ENCODE results near the gene ATP5PO. TPM values are rescaled to one million over a fixed set of nuclear protein-coding genes. Genes with fewer than 3 reads are reported as not detected.

Gene ATP5PO
- total RNA-seq, 4 donors from 2014 or later = 119 to 324 (median 148) TPM

DNA sequence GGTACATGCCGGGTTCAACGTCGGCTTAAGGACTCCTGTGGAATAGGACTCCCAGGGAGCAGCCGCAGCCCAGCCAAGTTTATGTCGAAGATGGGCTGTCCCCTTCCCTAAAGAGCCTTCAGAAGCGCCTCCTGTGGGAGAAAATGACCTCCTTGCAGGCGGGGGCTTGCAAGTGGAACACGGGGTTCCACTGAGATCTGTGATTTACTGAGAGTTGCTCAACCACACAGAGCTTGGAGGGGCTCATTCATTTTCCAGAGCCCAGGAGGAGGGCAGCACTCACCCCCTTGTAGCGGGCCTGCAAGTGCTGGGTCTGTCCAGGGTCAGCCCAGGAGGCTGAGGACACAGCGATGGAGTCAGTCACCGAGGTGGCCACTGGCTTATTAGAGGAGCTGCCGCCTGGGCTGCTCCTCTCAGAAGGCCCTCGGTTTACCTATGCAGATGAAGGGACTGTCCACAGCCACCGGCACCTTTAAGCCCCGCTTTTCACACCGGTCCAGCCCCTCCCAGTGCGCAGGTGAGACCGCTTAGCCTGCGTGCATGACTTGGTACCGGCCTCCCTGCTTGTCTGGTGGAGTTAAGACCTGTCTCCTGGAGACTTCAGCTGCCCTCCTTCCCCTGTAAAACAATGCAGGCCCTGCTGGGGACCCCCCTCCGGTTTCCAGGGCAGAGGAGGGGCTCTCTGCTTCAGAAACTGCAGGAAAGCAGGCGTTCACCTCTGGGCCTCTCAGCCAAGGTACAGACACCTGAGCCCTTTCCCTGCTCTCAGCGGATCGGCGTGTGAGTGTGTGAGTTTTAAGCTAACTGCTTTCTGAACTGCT, 57.5 kb downstream of the ATP5PO start:
- no peak for DNase-seq
- TF ChIP-seq, protein P1, sequence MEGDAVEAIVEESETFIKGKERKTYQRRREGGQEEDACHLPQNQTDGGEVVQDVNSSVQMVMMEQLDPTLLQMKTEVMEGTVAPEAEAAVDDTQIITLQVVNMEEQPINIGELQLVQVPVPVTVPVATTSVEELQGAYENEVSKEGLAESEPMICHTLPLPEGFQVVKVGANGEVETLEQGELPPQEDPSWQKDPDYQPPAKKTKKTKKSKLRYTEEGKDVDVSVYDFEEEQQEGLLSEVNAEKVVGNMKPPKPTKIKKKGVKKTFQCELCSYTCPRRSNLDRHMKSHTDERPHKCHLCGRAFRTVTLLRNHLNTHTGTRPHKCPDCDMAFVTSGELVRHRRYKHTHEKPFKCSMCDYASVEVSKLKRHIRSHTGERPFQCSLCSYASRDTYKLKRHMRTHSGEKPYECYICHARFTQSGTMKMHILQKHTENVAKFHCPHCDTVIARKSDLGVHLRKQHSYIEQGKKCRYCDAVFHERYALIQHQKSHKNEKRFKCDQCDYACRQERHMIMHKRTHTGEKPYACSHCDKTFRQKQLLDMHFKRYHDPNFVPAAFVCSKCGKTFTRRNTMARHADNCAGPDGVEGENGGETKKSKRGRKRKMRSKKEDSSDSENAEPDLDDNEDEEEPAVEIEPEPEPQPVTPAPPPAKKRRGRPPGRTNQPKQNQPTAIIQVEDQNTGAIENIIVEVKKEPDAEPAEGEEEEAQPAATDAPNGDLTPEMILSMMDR (IDR thresholded peaks at IDR 0.05) = no peak
- TF ChIP-seq POLR2A (IDR thresholded peaks at IDR 0.05) = no peak
- intact Hi-C loops (cut with DNase I; ENCODE audit: low total_unique reads) = no loop called here
- Histone ChIP-seq H3K36me3 (no peaks in the 10 kb centered on the region), H3K9me3 (no peaks in the 10 kb centered on the region), H3K27ac (no peak overlapping the region), H3K4me1 (no peaks in the 10 kb centered on the region), H3K4me3 (no peak overlapping the region), H3K27me3 (no peaks in the 10 kb centered on the region)

DNA sequence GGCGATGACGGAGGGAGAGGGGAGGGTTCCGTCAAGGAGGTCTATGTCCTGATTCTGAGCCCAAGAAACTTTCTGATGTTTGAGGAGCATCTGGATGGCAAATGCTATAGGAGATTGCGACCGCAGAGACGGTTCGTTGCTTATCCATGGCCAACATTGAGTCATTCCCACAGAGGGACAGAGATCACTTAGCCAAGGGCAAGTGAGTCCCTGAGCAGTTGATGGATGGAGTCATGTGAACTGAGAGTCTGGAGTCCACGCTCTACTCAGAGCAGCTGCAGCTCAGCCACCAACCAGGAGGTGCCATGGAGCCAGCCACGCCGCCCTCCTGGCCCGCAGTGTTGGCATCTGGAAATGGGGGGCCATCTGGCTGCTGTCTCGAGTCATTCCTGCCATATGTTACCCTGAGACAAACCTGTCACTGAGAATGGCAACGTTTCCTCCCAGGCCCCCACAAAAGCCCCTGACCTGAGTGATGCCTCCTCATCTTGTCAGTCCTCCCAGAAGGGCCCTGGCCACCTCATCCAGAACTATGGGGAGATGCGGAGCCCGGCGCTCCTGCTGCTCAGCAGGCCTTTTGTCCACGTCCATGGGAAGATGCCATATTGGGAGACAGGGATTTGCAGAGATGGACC, 58.6 kb downstream of the ATP5PO start:
- Histone ChIP-seq H3K4me1 (no peaks in the 10 kb centered on the region), H3K4me3 (no peak overlapping the region), H3K27me3 (no peaks in the 10 kb centered on the region), H3K27ac (no peak overlapping the region), H3K9me3 (no peaks in the 10 kb centered on the region), H3K36me3 (no peaks in the 10 kb centered on the region)
- TF ChIP-seq, protein P1 (IDR thresholded peaks at IDR 0.05) = no peak
- TF ChIP-seq POLR2A (IDR thresholded peaks at IDR 0.05) = no peak
- intact Hi-C loops (cut with DNase I; ENCODE audit: low total_unique reads) = no loop called here
- DNase-seq = no peak

- H3K4me3 ChIP-seq = no peak overlapping the region
- H3K9me3 ChIP-seq = no peaks in the 10 kb centered on the region
- no peak overlapping the region for H3K27ac ChIP-seq
- TF ChIP-seq POLR2A (IDR thresholded peaks at IDR 0.05) = no peak
- TF ChIP-seq, protein P1 (IDR thresholded peaks at IDR 0.05) = no peak
- DNase-seq = no peak
- no peaks in the 10 kb centered on the region for H3K27me3 ChIP-seq
- H3K36me3 ChIP-seq = no peaks in the 10 kb centered on the region
- intact Hi-C loops (cut with DNase I; ENCODE audit: low total_unique reads) = no loop called here
- no peaks in the 10 kb centered on the region for H3K4me1 ChIP-seq
Measured at GRCh38 chr21:33855190-33855589, 60.4 kb downstream of the ATP5PO start.

DNA sequence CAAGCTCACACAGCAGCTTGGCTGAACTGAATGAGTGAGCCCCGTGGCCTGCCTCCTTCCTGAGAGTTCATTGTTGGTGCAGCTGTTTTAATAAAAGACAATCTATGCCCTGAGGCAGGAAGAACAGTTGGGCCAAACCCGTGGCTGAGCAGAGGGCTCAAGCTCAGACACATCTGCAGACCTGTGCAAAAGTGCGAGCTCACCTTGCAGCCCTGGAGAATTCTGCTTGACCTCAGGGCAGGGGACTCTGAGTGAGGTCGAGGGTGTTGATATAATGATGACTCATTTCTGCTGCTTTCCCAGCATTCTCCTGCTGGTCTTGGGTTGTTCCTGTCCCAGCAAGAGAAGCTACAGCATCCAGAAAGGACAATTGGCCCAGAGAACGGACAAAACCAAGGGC, 61.0 kb downstream of the ATP5PO start:
- intact Hi-C loops (cut with DNase I; ENCODE audit: low total_unique reads) = no loop called here
- TF ChIP-seq POLR2A (IDR thresholded peaks at IDR 0.05) = no peak
- TF ChIP-seq, protein P1 (IDR thresholded peaks at IDR 0.05) = no peak
- Histone ChIP-seq H3K36me3 (no peaks in the 10 kb centered on the region), H3K27ac (no peak overlapping the region), H3K4me1 (no peaks in the 10 kb centered on the region), H3K9me3 (no peaks in the 10 kb centered on the region), H3K27me3 (no peaks in the 10 kb centered on the region), H3K4me3 (no peak overlapping the region)
- DNase-seq = no peak

Other genes starting within 250 kb of the ATP5PO start
- gene MRPS6, start 157.8 kb upstream of the ATP5PO start, total RNA-seq = 10 to 100 TPM in 3 of 4 donors, 1 to 10 TPM in 1; 9.0 to 75.6 (median 33.5) TPM
- gene SLC5A3, start 157.8 kb upstream of the ATP5PO start, total RNA-seq = 10 to 100 TPM; 10.2 to 76.2 (median 17.1) TPM

Data from uterus (tissue), 4 donors.